Caco-2 (cell line): ENCODE measurements around the gene GPANK1. TPM values are rescaled to one million over a fixed set of nuclear protein-coding genes. Genes with fewer than 3 reads are reported as not detected.

Experiments
- BruUV-seq: library from RNA; stranded (reverse); fragments of 400-500 nt; replicated peaks from 2 replicates; lab custom pipeline; 2021; lab: Mats Ljungman, UMichigan
- CTCF ChIA-PET: fragments of 300-600 bp; sonication (Branson Sonifier 250); formaldehyde crosslinking; loops from one replicate; lab custom pipeline; 2022; ENCODE audit warnings: antibody characterized with exemption; lab: Charles Lee
- POLR2A ChIA-PET: fragments of 300-600 bp; sonication (Branson Sonifier 250); formaldehyde crosslinking; loops from one replicate; lab custom pipeline; 2022; ENCODE audit warnings: antibody characterized with exemption; lab: Charles Lee
- DNase-seq, 2 experiments: peaks; one replicate each; pipeline versions ENCODE4 v3.0.0 to v3.0.0-alpha.2; 2020 to 2022
- H3K27me3 ChIP-seq: replicated peaks from 2 replicates; pipeline ENCODE4 v1.6.0; 2011; ENCODE audit warnings: low read length; ENCODE audit not compliant: control insufficient read depth, insufficient read depth
- H3K36me3 ChIP-seq: 2 replicates; pipeline ENCODE4 v1.5.1; 2011; ENCODE audit warnings: low read length; ENCODE audit not compliant: control insufficient read depth, insufficient read depth
- H3K4me1 ChIP-seq: fragments of 250-450 bp; sonication (Bioruptor Pico); 2 replicates; pipeline ENCODE4 v1.5.1; 2020; ENCODE audit warnings: mild to moderate bottlenecking
- H3K4me3 ChIP-seq: 2 replicates; pipeline ENCODE4 v1.5.1; 2011; ENCODE audit warnings: low read depth, mild to moderate bottlenecking, control low read depth, low read length
- H3K9me3 ChIP-seq: fragments of 250-450 bp; sonication (Bioruptor Pico); 2 replicates; pipeline ENCODE4 v1.5.1; 2020; ENCODE audit warnings: mild to moderate bottlenecking, moderate library complexity
- H3K27ac Mint-ChIP-seq: one replicate; pipeline ENCODE4 v1.8.0; 2022; ENCODE audit warnings: mixed read lengths; ENCODE audit not compliant: unreplicated experiment
- H3K27me3 Mint-ChIP-seq: one replicate; pipeline ENCODE4 v1.8.0; 2022; ENCODE audit warnings: mixed read lengths; ENCODE audit not compliant: insufficient read depth, unreplicated experiment
- H3K36me3 Mint-ChIP-seq: one replicate; pipeline ENCODE4 v1.8.0; 2022; ENCODE audit warnings: mild to moderate bottlenecking, mixed read lengths; ENCODE audit not compliant: insufficient read depth, unreplicated experiment
- H3K4me1 Mint-ChIP-seq: one replicate; pipeline ENCODE4 v1.8.0; 2022; ENCODE audit warnings: low read depth, mixed read lengths; ENCODE audit not compliant: unreplicated experiment
- H3K4me3 Mint-ChIP-seq: one replicate; pipeline ENCODE4 v1.8.0; 2022; ENCODE audit warnings: mild to moderate bottlenecking, moderate library complexity, mixed read lengths; ENCODE audit not compliant: unreplicated experiment
- H3K9me3 Mint-ChIP-seq: one replicate; pipeline ENCODE4 v1.8.0; 2022; ENCODE audit warnings: mixed read lengths; ENCODE audit not compliant: unreplicated experiment
- CTCF ChIP-seq, 2 experiments: fragments of 200-600 bp in 1 of 2; IDR thresholded peaks; 1 replicate in 1 of 2; 2 replicates in 1 of 2; pipeline versions ENCODE4 v1.5.1 to v1.8.0; 2011 to 2022; ENCODE audit warnings: antibody characterized with exemption in 1 of 2, control low read depth in 1 of 2, inconsistent platforms in 1 of 2, low read depth in 1 of 2, low read length in 1 of 2, mild to moderate bottlenecking in 1 of 2, moderate library complexity in 1 of 2; ENCODE audit not compliant: insufficient read depth in 1 of 2, severe bottlenecking in 1 of 2, unreplicated experiment in 1 of 2
- intact Hi-C: fragments of 100-400 bp; cut with micrococcal nuclease; formaldehyde crosslinking; loops from one replicate; pipeline ENCODE4 v1.10.0; 2022; ENCODE audit not compliant: unreplicated experiment
- total RNA-seq: library from RNA; stranded (reverse); gene quantifications from 2 replicates; pipeline ENCODE4 v1.2.3, GENCODE V29; 2022

The GPANK1 gene
- total RNA-seq, 1 experiment from 2014 or later: 20.3 TPM

GRCh38 chr6:31651602-31652191 lies 13.1 kb downstream of the GPANK1 start:
- intact Hi-C loops: loop anchor here (1.0 to 2.0 kb wide), 3 partner anchors 9 to 31 kb away; partner anchors contain the start of genes C6orf47 and PRRC2A
- Histone ChIP-seq H3K27me3 (no peaks in the 10 kb centered on the region), H3K4me3 (peak overlapping the region; percentile 97), H3K4me1 (peaks cover 36% of the 10 kb centered on the region), H3K9me3 (no peaks in the 10 kb centered on the region), H3K36me3 (peaks cover 6% of the 10 kb centered on the region)
- Mint-ChIP-seq H3K27ac (peak overlapping the region; percentile 99), H3K27me3 (no peaks in the 10 kb centered on the region), H3K4me1 (peaks cover 17% of the 10 kb centered on the region), H3K9me3 (no peaks in the 10 kb centered on the region), H3K4me3 (peak overlapping the region; percentile 98), H3K36me3 (peaks cover 72% of the 10 kb centered on the region)
- TF ChIP-seq CTCF (IDR thresholded peaks at IDR 0.05; ENCODE audit: insufficient read depth in 1 of 2, low read depth in 1 of 2, low read length in 1 of 2, severe bottlenecking in 1 of 2, unreplicated experiment in 1 of 2): no peak
- ChIA-PET CTCF (interaction anchor here (0.6 to 1.5 kb wide), 4 partner anchors 9 to 211 kb away, joined by 3 to 6 read pairs (median 4); partner anchors contain the start of genes C6orf47, GPANK1 and NEU1), POLR2A (interaction anchor here (0.9 to 1.8 kb wide), 7 partner anchors 9 to 211 kb away, joined by 3 to 17 read pairs (median 8); partner anchors contain the start of genes C6orf47, GPANK1, LSM2 and NEU1)
- DNase-seq: peak; percentile 82 to 83
- TSS peak; percentile 55 for BruUV-seq

GRCh38 chr6:31645325-31645724 lies 19.5 kb downstream of the GPANK1 start:
- Mint-ChIP-seq H3K36me3 (peaks cover 75% of the 10 kb centered on the region), H3K27me3 (no peaks in the 10 kb centered on the region), H3K4me1 (no peaks in the 10 kb centered on the region), H3K4me3 (no peak overlapping the region), H3K9me3 (no peaks in the 10 kb centered on the region), H3K27ac (no peak overlapping the region)
- H3K4me1 ChIP-seq: no peaks in the 10 kb centered on the region
- BruUV-seq: no TSS peak
- CTCF ChIA-PET: interaction anchor here (1.1 kb wide), 1 partner anchor 46 kb away, joined by 4 read pairs; no protein-coding TSS in a partner anchor
- no peaks in the 10 kb centered on the region for H3K27me3 ChIP-seq
- no peaks in the 10 kb centered on the region for H3K9me3 ChIP-seq
- H3K36me3 ChIP-seq: peaks cover 11% of the 10 kb centered on the region
- no peak overlapping the region for H3K4me3 ChIP-seq
- intact Hi-C loops: no loop called here
- TF ChIP-seq CTCF (IDR thresholded peaks at IDR 0.05; ENCODE audit: insufficient read depth in 1 of 2, low read depth in 1 of 2, low read length in 1 of 2, severe bottlenecking in 1 of 2, unreplicated experiment in 1 of 2): no peak
- no peak for DNase-seq
- POLR2A ChIA-PET: interaction anchor here (0.6 kb wide), 1 partner anchor 217 kb away, joined by 3 read pairs; the partner anchor contains the start of gene NEU1

- Histone ChIP-seq H3K4me3 (no peak overlapping the region), H3K36me3 (peaks cover 13% of the 10 kb centered on the region), H3K4me1 (no peaks in the 10 kb centered on the region), H3K27me3 (no peaks in the 10 kb centered on the region), H3K9me3 (no peaks in the 10 kb centered on the region)
- no peak overlapping the region for H3K27ac Mint-ChIP-seq
- no peaks in the 10 kb centered on the region for H3K4me1 Mint-ChIP-seq
- no peak for DNase-seq
- CTCF ChIA-PET: no interaction called here
- no peak for TF ChIP-seq CTCF (IDR thresholded peaks at IDR 0.05; ENCODE audit: insufficient read depth in 1 of 2, low read depth in 1 of 2, low read length in 1 of 2, severe bottlenecking in 1 of 2, unreplicated experiment in 1 of 2)
- peaks cover 75% of the 10 kb centered on the region for H3K36me3 Mint-ChIP-seq
- H3K9me3 Mint-ChIP-seq: no peaks in the 10 kb centered on the region
- POLR2A ChIA-PET: interaction anchor here (1.0 kb wide), 1 partner anchor 12 kb away, joined by 3 read pairs; the partner anchor contains the start of gene APOM
- intact Hi-C loops: no loop called here
- no peaks in the 10 kb centered on the region for H3K27me3 Mint-ChIP-seq
- BruUV-seq: no TSS peak
- H3K4me3 Mint-ChIP-seq: no peak overlapping the region
These were observed 20.9 kb downstream of the GPANK1 start for GRCh38 chr6:31643818-31644454.
